ENCODE measurements around the gene ARL2. TPM values are rescaled to one million over a fixed set of nuclear protein-coding genes. Genes with fewer than 3 reads are reported as not detected.
"Not testable (repeated sequence)": the region's sequence is repeated elsewhere in the genome, so short reads cannot be mapped to it uniquely, and the experiment has no call there.

Gene ARL2
- total RNA-seq, 1 donor from 2014 or later = 164 TPM

DNA sequence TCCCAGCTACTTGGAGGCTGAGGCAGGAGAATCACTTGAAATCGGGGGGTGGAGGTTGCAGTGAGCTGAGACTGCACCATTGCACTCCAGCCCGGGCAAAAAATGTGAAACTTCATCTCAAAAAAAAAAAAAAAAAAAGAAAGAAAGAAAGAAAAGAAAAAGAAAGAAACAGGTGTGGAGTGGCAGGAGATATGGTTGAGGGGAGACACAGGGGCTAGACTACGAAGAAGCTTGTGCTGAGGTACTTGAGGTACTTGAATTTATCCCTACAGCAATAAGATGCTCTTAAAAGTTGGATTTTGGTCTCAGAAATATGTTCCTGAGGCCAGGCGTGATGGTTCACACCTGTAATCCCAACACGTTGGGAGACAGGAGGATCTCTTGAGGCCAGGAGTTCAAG is 39.8 kb upstream of the ARL2 start:
- no peak for DNase-seq (ENCODE audit: low read depth)
- Histone ChIP-seq H3K36me3 (ENCODE audit: control insufficient read depth, insufficient read depth, low read length) (no peaks in the 10 kb centered on the region), H3K27me3 (ENCODE audit: control insufficient read depth, insufficient read depth, low read length) (peaks cover 2% of the 10 kb centered on the region), H3K4me3 (ENCODE audit: low read depth, low read length) (no peak overlapping the region)
- TF ChIP-seq, protein P1, sequence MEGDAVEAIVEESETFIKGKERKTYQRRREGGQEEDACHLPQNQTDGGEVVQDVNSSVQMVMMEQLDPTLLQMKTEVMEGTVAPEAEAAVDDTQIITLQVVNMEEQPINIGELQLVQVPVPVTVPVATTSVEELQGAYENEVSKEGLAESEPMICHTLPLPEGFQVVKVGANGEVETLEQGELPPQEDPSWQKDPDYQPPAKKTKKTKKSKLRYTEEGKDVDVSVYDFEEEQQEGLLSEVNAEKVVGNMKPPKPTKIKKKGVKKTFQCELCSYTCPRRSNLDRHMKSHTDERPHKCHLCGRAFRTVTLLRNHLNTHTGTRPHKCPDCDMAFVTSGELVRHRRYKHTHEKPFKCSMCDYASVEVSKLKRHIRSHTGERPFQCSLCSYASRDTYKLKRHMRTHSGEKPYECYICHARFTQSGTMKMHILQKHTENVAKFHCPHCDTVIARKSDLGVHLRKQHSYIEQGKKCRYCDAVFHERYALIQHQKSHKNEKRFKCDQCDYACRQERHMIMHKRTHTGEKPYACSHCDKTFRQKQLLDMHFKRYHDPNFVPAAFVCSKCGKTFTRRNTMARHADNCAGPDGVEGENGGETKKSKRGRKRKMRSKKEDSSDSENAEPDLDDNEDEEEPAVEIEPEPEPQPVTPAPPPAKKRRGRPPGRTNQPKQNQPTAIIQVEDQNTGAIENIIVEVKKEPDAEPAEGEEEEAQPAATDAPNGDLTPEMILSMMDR (IDR thresholded peaks at IDR 0.05; ENCODE audit: insufficient read depth, low read length, poor library complexity, severe bottlenecking) = no peak

DNA sequence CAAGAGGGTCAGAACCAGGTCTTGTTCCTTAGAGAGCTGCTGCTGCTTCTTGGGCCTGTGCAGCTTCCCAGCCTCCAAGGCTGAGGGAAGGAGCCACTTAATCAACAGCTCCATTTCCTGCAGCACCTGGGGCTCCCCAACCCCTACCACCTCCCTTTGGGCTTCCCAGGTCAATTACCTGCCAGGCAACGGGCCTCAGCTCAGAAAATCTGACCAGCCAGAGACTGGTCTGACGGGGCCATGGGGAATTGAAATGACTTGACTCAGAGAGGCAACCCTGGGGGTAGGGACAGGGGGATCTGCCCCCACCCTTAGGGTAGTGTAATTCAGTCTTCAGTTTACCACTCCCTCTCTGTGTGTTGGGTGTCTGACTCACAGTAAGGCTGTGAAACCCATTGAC is 37.3 kb upstream of the ARL2 start:
- TF ChIP-seq, protein P1 (IDR thresholded peaks at IDR 0.05; ENCODE audit: insufficient read depth, low read length, poor library complexity, severe bottlenecking) = no peak
- Histone ChIP-seq H3K4me3 (ENCODE audit: low read depth, low read length) (no peak overlapping the region), H3K27me3 (ENCODE audit: control insufficient read depth, insufficient read depth, low read length) (peaks cover 2% of the 10 kb centered on the region), H3K36me3 (ENCODE audit: control insufficient read depth, insufficient read depth, low read length) (no peaks in the 10 kb centered on the region)
- DNase-seq (ENCODE audit: low read depth) = no peak

DNA sequence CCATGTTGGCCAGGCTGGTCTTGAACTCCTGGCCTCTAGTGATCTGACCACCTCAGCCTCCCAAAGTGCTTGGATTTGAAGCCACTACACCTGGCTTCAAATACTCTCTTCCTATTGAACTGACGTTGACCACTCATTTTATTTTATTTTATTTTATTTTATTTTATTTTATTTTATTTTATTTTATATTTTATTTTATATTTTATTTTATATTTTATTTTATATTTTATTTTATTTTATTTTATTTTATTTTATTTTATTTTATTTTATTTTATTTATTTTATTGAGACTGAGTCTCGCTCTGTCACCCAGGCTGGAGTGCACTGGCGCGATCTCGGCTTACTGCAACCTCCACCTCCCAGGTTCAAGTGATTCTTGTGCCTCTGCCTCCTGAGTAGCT is 30.6 kb upstream of the ARL2 start:
- not testable (repeated sequence) for H3K27me3 ChIP-seq (ENCODE audit: control insufficient read depth, insufficient read depth, low read length); DNase-seq (ENCODE audit: low read depth); H3K4me3 ChIP-seq (ENCODE audit: low read depth, low read length); H3K36me3 ChIP-seq (ENCODE audit: control insufficient read depth, insufficient read depth, low read length)

DNA sequence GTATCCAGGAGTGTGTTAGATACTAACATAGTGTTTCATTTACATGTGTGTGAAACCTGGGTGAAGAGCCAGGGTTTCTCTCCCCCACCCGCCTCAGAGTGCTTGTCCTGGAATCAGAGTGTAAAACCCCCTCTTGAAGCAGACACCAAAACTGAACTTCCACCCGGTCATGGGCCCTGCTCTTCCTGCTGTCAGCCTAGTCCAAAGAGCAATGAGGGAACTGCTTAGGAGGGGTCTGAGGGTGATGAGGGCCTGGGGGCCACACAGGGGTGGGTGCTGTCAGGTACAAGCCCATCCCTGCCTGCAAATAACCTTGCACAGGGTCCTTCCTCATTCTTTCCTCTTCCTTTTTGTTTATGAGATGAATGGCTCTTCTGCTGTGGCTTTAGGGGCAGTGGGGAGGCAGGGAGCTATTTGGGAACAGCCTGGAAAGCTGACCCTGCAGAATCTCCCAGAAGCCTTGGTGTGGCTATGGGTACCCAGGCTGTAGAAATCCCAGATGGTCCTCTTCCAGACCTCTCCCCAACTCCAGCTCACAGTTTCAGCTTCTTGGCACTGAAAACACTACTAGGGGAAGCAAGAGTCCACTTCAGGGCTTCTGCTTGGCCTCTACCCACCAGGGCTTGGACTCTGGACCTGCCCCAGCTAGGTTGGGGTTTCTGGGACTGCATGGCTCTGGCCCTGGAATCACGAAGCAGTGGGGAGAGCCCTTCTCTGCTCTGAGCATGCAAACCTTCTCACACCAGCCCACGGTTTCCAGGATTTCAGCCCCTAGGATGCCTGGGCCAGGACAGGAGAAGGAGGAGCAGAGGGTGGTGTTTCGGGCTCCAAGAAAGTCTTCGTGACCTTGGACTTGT is 25.7 kb upstream of the ARL2 start:
- no peak for DNase-seq (ENCODE audit: low read depth)
- TF ChIP-seq, protein P1 (IDR thresholded peaks at IDR 0.05; ENCODE audit: insufficient read depth, low read length, poor library complexity, severe bottlenecking) = no peak
- no peak overlapping the region for H3K4me3 ChIP-seq (ENCODE audit: low read depth, low read length)
- H3K27me3 ChIP-seq (ENCODE audit: control insufficient read depth, insufficient read depth, low read length) = no peaks in the 10 kb centered on the region
- H3K36me3 ChIP-seq (ENCODE audit: control insufficient read depth, insufficient read depth, low read length) = no peaks in the 10 kb centered on the region

DNA sequence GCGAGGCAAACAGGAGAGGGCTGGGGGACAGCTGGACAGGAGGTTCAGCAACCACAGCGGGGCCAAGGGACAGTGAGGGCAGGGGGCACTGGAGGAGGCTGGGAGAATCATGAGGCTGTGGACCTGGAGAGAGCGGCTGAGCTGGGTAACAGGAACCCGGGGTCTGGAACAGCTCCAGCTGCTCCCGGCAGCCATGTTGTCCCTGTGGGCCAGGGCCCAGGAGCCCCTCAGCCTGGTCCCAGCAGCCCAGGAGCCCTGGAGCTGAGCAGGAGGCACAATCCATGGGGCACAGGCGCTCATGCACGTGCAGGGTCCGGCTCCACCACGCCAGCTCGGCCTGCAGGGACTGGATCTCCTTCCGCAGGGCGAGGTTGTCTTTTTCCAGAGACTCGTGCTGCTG is 24.5 kb upstream of the ARL2 start:
- no peaks in the 10 kb centered on the region for H3K36me3 ChIP-seq (ENCODE audit: control insufficient read depth, insufficient read depth, low read length)
- no peak overlapping the region for H3K4me3 ChIP-seq (ENCODE audit: low read depth, low read length)
- H3K27me3 ChIP-seq (ENCODE audit: control insufficient read depth, insufficient read depth, low read length) = no peaks in the 10 kb centered on the region
- no peak for DNase-seq (ENCODE audit: low read depth)
- TF ChIP-seq, protein P1 (IDR thresholded peaks at IDR 0.05; ENCODE audit: insufficient read depth, low read length, poor library complexity, severe bottlenecking) = no peak

DNA sequence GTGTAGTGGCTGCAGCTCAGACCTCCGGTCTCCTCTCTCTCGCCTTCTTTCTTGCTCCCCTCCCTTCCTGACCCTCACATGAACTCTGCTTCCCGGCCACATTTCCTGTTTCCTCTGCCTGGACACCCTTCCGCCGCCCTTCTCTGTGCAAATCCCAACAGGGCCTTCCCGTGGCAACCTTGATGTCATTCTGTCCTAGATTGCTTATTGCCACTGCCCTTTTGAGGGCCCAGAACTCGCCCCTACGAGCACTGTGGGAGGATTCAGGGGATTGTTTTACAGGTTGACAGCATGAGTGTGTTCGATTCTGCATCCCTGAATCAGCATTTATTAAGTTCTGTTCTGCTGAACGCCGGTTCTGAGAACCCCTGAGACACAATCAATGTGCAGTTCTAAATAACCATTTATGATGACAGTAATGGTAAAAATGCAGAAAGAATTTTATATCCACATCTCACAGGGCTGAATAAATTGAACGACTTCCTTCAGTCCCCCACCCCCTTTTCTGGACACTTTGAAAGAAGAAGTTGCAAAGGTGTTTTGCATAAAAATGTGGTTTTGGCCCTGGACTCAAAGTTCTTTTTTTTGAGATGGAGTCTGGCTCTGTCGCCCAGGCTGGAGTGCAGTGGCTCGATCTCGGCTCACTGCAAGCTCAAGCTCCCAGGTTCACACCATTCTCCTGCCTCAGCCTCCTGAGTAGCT is 23.6 kb upstream of the ARL2 start:
- no peak for DNase-seq (ENCODE audit: low read depth)
- H3K27me3 ChIP-seq (ENCODE audit: control insufficient read depth, insufficient read depth, low read length) = no peaks in the 10 kb centered on the region
- TF ChIP-seq, protein P1 (IDR thresholded peaks at IDR 0.05; ENCODE audit: insufficient read depth, low read length, poor library complexity, severe bottlenecking) = no peak
- H3K4me3 ChIP-seq (ENCODE audit: low read depth, low read length) = no peak overlapping the region
- no peaks in the 10 kb centered on the region for H3K36me3 ChIP-seq (ENCODE audit: control insufficient read depth, insufficient read depth, low read length)
